Measurements from ENCODE around the gene RPL23. TPM values are rescaled to one million over a fixed set of nuclear protein-coding genes. Genes with fewer than 3 reads are reported as not detected.

RPL23 gene
- total and polyA plus RNA-seq, 9 of the 15 experiments (the other 6 are each of a cell fraction or from before 2014, with no cell fraction given), result 1,745 to 3,667 (median 3,096) TPM

- TF ChIP-seq ZBTB33 (CRISPR knock-in tag; IDR thresholded peaks at IDR 0.05), result peak; percentile 38; the same call in 1 of the 2 replicates
- no peak for TF ChIP-seq TCFL5 (CRISPR knock-in tag; conservative IDR thresholded peaks at IDR 0.05)
- no peak for TF ChIP-seq ZNF407 (IDR thresholded peaks at IDR 0.05; ENCODE audit: low read depth)
- peak; percentile 2 for TF ChIP-seq EWSR1 (IDR thresholded peaks at IDR 0.05; ENCODE audit: borderline replicate concordance, low read depth, partially characterized antibody)
- TF ChIP-seq PCBP2 (IDR thresholded peaks at IDR 0.05; ENCODE audit: low read depth, low read length, poor library complexity, severe bottlenecking), result no peak
- TF ChIP-seq ZNF699 (CRISPR knock-in tag; IDR thresholded peaks at IDR 0.05; ENCODE audit: insufficient replicate concordance), result no peak
- TF ChIP-seq ZBTB26 (CRISPR knock-in tag; IDR thresholded peaks at IDR 0.05), result no peak
- TF ChIP-seq HNRNPUL1 (IDR thresholded peaks at IDR 0.05; ENCODE audit: low read length), result no peak
- TF ChIP-seq NFIC (IDR thresholded peaks at IDR 0.05), result no peak
- TF ChIP-seq HCFC1 (IDR thresholded peaks at IDR 0.05; ENCODE audit: low read depth, low read length), result no peak
- no peak for TF ChIP-seq ZNF717 (CRISPR knock-in tag; IDR thresholded peaks at IDR 0.05)
- TF ChIP-seq ZNF316 (IDR thresholded peaks at IDR 0.05), result no peak
- no peak for TF ChIP-seq ZNF232 (CRISPR knock-in tag; IDR thresholded peaks at IDR 0.05)
- no peak for TF ChIP-seq ZNF277 (CRISPR knock-in tag; IDR thresholded peaks at IDR 0.05; ENCODE audit: borderline replicate concordance)
These were observed 4.4 kb downstream of the RPL23 start (continued) for GRCh38 chr17:38848939-38849605.
